Measurements from ENCODE around the gene DDX6.
"Not testable (repeated sequence)": the region's sequence is repeated elsewhere in the genome, so short reads cannot be mapped to it uniquely, and the experiment has no call there.

DDX6 gene

GRCh38 chr11:118742304-118742703, 48.7 kb downstream of the DDX6 start:
- DNase-seq (ENCODE audit: low read depth, low spot score): no peak

GRCh38 chr11:118740892-118741291, 50.1 kb downstream of the DDX6 start:
- DNase-seq (ENCODE audit: low read depth, low spot score): no peak

GRCh38 chr11:118735203-118735602, 55.8 kb downstream of the DDX6 start:
- no peak for DNase-seq (ENCODE audit: low read depth, low spot score)

- DNase-seq (ENCODE audit: low read depth, low spot score): no peak
Measured at GRCh38 chr11:118734031-118734430, 56.9 kb downstream of the DDX6 start.

- DNase-seq (ENCODE audit: low read depth, low spot score): not testable (repeated sequence)
Measured at GRCh38 chr11:118729753-118730152, 61.2 kb downstream of the DDX6 start.

- DNase-seq (ENCODE audit: low read depth, low spot score): not testable (repeated sequence)
Measured at GRCh38 chr11:118728112-118728511, 62.9 kb downstream of the DDX6 start.

GRCh38 chr11:118727721-118728066, 63.3 kb downstream of the DDX6 start:
- not testable (repeated sequence) for DNase-seq (ENCODE audit: low read depth, low spot score)

GRCh38 chr11:118727001-118727720, 63.8 kb downstream of the DDX6 start:
- not testable (repeated sequence) for DNase-seq (ENCODE audit: low read depth, low spot score)

GRCh38 chr11:118721478-118722015, 69.4 kb downstream of the DDX6 start:
- not testable (repeated sequence) for DNase-seq (ENCODE audit: low read depth, low spot score)

- DNase-seq (ENCODE audit: low read depth, low spot score): not testable (repeated sequence)
Measured at GRCh38 chr11:118720740-118721139, 70.2 kb downstream of the DDX6 start.

- DNase-seq (ENCODE audit: low read depth, low spot score): not testable (repeated sequence)
Measured at GRCh38 chr11:118720078-118720477, 70.9 kb downstream of the DDX6 start.

- DNase-seq (ENCODE audit: low read depth, low spot score): not testable (repeated sequence)
Measured at GRCh38 chr11:118718562-118718961, 72.4 kb downstream of the DDX6 start.

GRCh38 chr11:118717733-118718132, 73.2 kb downstream of the DDX6 start:
- not testable (repeated sequence) for DNase-seq (ENCODE audit: low read depth, low spot score)

GRCh38 chr11:118717221-118717620, 73.7 kb downstream of the DDX6 start:
- not testable (repeated sequence) for DNase-seq (ENCODE audit: low read depth, low spot score)

- no peak for DNase-seq (ENCODE audit: low read depth, low spot score)
Measured at GRCh38 chr11:118715837-118716260, 75.1 kb downstream of the DDX6 start.

- no peak for DNase-seq (ENCODE audit: low read depth, low spot score)
Measured at GRCh38 chr11:118715245-118715831, 75.6 kb downstream of the DDX6 start.

- no peak for DNase-seq (ENCODE audit: low read depth, low spot score)
Measured at GRCh38 chr11:118714816-118715215, 76.1 kb downstream of the DDX6 start.

GRCh38 chr11:118714416-118714815, 76.5 kb downstream of the DDX6 start:
- not testable (repeated sequence) for DNase-seq (ENCODE audit: low read depth, low spot score)

- no peak for DNase-seq (ENCODE audit: low read depth, low spot score)
Measured at GRCh38 chr11:118708296-118708695, 82.7 kb downstream of the DDX6 start.

- no peak for DNase-seq (ENCODE audit: low read depth, low spot score)
Measured at GRCh38 chr11:118706546-118706825, 84.5 kb downstream of the DDX6 start.

GRCh38 chr11:118705791-118706545, 85.0 kb downstream of the DDX6 start:
- DNase-seq (ENCODE audit: low read depth, low spot score): no peak

- no peak for DNase-seq (ENCODE audit: low read depth, low spot score)
Measured at GRCh38 chr11:118705111-118705741, 85.7 kb downstream of the DDX6 start.
